Ovary (tissue), 3 donors: ENCODE data around the gene MORN4.

ENCODE experiments used
- POLR2A ChIP-seq: fragments of 450-650 bp; IDR thresholded peaks from one replicate; pipeline ENCODE4 v1.6.1; 2017; ENCODE audit warnings: antibody characterized with exemption, mild to moderate bottlenecking, moderate library complexity
- TF ChIP-seq, protein P1 (sequence below), 3 donors: fragments of 450-650 bp in 2 of 3; fragments of 200-600 bp in 1 of 3; IDR thresholded peaks; one replicate each; pipeline versions ENCODE4 v1.5.1 to v1.8.0; 2016 to 2022; ENCODE audit warnings: antibody characterized with exemption in 3 of 3, mild to moderate bottlenecking in 1 of 3
- donor health status: DM: no; HTN: no; CAD: no.

DNA sequence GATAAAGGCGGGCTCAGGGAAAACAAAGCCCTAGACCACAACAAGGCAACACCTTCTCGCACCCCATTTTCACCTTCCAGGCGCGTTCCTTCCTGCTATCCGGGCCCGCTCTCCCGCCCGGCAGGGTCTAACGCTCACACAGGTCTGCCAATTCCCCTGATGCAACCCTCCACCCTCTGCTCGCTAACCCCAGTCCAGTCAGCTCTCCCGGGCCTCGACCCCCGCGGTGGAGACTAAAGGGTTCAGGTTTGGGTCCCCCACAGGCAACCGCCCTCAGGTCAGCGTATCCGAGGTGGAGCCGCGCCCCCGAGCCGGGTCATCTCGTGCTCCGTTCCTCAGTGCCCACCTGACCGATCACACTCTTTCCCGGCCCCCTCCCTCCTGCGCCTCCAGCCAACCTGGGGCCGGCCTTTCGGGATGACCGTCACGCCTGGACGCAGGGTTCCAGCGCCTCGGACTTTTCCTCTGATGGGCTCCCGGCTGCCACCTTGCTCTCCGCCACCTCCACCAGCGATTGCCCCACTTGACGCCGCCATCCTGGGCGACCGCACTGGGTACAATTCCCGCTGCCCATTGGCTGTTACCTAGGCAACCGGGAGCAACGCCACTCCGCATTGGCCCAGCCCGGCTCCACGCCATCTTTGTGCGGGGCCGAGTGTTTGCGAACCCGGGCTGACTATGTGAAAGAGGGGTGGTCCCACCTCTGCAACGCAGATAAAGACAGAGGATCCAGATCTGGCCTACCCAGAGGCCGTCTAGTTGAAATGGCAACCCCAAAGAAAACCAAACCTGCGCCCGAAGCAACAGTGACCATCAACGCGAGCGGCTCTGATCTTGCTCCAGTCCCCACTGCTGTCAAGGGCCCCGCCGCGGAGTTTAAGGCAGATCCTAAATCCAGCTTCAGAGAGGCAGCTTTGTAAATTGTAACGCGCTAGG is at the start of gene MORN4:
- no peak for TF ChIP-seq POLR2A
- TF ChIP-seq, protein P1, sequence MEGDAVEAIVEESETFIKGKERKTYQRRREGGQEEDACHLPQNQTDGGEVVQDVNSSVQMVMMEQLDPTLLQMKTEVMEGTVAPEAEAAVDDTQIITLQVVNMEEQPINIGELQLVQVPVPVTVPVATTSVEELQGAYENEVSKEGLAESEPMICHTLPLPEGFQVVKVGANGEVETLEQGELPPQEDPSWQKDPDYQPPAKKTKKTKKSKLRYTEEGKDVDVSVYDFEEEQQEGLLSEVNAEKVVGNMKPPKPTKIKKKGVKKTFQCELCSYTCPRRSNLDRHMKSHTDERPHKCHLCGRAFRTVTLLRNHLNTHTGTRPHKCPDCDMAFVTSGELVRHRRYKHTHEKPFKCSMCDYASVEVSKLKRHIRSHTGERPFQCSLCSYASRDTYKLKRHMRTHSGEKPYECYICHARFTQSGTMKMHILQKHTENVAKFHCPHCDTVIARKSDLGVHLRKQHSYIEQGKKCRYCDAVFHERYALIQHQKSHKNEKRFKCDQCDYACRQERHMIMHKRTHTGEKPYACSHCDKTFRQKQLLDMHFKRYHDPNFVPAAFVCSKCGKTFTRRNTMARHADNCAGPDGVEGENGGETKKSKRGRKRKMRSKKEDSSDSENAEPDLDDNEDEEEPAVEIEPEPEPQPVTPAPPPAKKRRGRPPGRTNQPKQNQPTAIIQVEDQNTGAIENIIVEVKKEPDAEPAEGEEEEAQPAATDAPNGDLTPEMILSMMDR (IDR thresholded peaks at IDR 0.05): no peak
